ENCODE measurements around the gene RAPGEF1.

DNA sequence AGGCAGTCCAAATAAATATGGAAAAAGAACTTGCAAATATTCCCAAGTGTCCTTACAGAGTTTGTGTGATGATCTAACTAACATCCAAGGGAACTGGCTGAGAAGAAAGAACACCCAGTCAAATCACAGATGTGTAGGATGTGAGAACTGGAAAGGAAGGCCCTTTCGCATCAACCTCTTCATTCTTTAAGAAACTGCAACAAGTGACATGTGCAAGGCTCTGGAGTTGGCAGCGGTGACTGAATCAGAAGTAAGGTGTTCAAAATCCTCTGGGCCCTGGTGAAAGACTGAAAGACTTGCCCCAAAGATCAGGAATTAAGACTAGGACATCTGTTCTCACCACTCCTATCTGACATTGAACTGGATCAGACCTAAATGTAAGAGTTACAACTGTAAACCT is 88.7 kb downstream of the RAPGEF1 start:
- TF ChIP-seq, protein P1, sequence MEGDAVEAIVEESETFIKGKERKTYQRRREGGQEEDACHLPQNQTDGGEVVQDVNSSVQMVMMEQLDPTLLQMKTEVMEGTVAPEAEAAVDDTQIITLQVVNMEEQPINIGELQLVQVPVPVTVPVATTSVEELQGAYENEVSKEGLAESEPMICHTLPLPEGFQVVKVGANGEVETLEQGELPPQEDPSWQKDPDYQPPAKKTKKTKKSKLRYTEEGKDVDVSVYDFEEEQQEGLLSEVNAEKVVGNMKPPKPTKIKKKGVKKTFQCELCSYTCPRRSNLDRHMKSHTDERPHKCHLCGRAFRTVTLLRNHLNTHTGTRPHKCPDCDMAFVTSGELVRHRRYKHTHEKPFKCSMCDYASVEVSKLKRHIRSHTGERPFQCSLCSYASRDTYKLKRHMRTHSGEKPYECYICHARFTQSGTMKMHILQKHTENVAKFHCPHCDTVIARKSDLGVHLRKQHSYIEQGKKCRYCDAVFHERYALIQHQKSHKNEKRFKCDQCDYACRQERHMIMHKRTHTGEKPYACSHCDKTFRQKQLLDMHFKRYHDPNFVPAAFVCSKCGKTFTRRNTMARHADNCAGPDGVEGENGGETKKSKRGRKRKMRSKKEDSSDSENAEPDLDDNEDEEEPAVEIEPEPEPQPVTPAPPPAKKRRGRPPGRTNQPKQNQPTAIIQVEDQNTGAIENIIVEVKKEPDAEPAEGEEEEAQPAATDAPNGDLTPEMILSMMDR (conservative IDR thresholded peaks at IDR 0.05; ENCODE audit: low read depth, low read length), result no peak
- no peak for TF ChIP-seq EZH2 (IDR thresholded peaks at IDR 0.05; ENCODE audit: borderline replicate concordance, low read depth, low read length, poor library complexity, severe bottlenecking)

Data from A673 (cell line).